Progenitor cell of endocrine pancreas (in vitro differentiated cells): Measurements from ENCODE around the gene SNTG2. TPM values are rescaled to one million over a fixed set of nuclear protein-coding genes. Genes with fewer than 3 reads are reported as not detected.
"Not testable (repeated sequence)": the region's sequence is repeated elsewhere in the genome, so short reads cannot be mapped to it uniquely, and the experiment has no call there.

Source experiments
- DNase-seq: peaks from one replicate; pipeline ENCODE4 v3.0.0; 2021; ENCODE audit warnings: low spot score; ENCODE audit not compliant: unreplicated experiment
- H3K27ac Mint-ChIP-seq: 2 replicates; pipeline ENCODE4 v1.8.0; 2021; ENCODE audit warnings: mild to moderate bottlenecking, moderate library complexity, mixed read lengths
- H3K27me3 Mint-ChIP-seq: 2 replicates; pipeline ENCODE4 v1.8.0; 2021; ENCODE audit warnings: mixed read lengths
- H3K36me3 Mint-ChIP-seq: 2 replicates; pipeline ENCODE4 v1.8.0; 2022; ENCODE audit warnings: mixed read lengths; ENCODE audit not compliant: insufficient read depth
- H3K4me1 Mint-ChIP-seq: 2 replicates; pipeline ENCODE4 v1.8.0; 2021; ENCODE audit warnings: low read depth, mixed read lengths
- H3K4me3 Mint-ChIP-seq: 2 replicates; pipeline ENCODE4 v1.8.0; 2021; ENCODE audit warnings: low read depth, mild to moderate bottlenecking, moderate library complexity, mixed read lengths
- H3K9me3 Mint-ChIP-seq: 2 replicates; pipeline ENCODE4 v1.8.0; 2021; ENCODE audit warnings: low read depth, mixed read lengths
- CTCF ChIP-seq: fragments of 200-600 bp; sonication (generic); IDR thresholded peaks from one replicate; pipeline ENCODE4 v1.5.0; 2021; ENCODE audit warnings: antibody characterized with exemption, mild to moderate bottlenecking; ENCODE audit not compliant: unreplicated experiment
- total RNA-seq: library from RNA; stranded (reverse); gene quantifications from 2 replicates; pipeline ENCODE4 v1.2.1, GENCODE V29; 2021

Gene SNTG2
- total RNA-seq, 1 donor from 2014 or later = 0.50 TPM

GRCh38 chr2:1227274-1227900, 276.7 kb downstream of the SNTG2 start:
- no peak for TF ChIP-seq CTCF
- no peak for DNase-seq
- no peaks in the 10 kb centered on the region for H3K36me3 Mint-ChIP-seq
- H3K4me1 Mint-ChIP-seq = peaks cover 3% of the 10 kb centered on the region
- H3K9me3 Mint-ChIP-seq = peaks cover 7% of the 10 kb centered on the region
- no peak overlapping the region for H3K27ac Mint-ChIP-seq
- H3K4me3 Mint-ChIP-seq = no peak overlapping the region
- peaks cover 3% of the 10 kb centered on the region for H3K27me3 Mint-ChIP-seq

- H3K4me1 Mint-ChIP-seq, H3K9me3 Mint-ChIP-seq, H3K36me3 Mint-ChIP-seq, DNase-seq, H3K27me3 Mint-ChIP-seq, H3K4me3 Mint-ChIP-seq, H3K27ac Mint-ChIP-seq: not testable (repeated sequence)
These were observed 278.9 kb downstream of the SNTG2 start for GRCh38 chr2:1229596-1229995.

- no peak overlapping the region for H3K27ac Mint-ChIP-seq
- H3K9me3 Mint-ChIP-seq = peaks cover 7% of the 10 kb centered on the region
- peaks cover 2% of the 10 kb centered on the region for H3K27me3 Mint-ChIP-seq
- no peaks in the 10 kb centered on the region for H3K4me1 Mint-ChIP-seq
- DNase-seq = no peak
- no peaks in the 10 kb centered on the region for H3K36me3 Mint-ChIP-seq
- TF ChIP-seq CTCF = no peak
- H3K4me3 Mint-ChIP-seq = no peak overlapping the region
These were observed 279.7 kb downstream of the SNTG2 start for GRCh38 chr2:1230155-1230893.

GRCh38 chr2:1231466-1232063, 280.9 kb downstream of the SNTG2 start:
- Mint-ChIP-seq H3K27ac (no peak overlapping the region), H3K36me3 (no peaks in the 10 kb centered on the region), H3K4me1 (no peaks in the 10 kb centered on the region), H3K9me3 (peaks cover 7% of the 10 kb centered on the region), H3K27me3 (peaks cover 2% of the 10 kb centered on the region), H3K4me3 (no peak overlapping the region)
- no peak for TF ChIP-seq CTCF
- no peak for DNase-seq

GRCh38 chr2:1233281-1233680, 282.6 kb downstream of the SNTG2 start:
- H3K4me1 Mint-ChIP-seq = no peaks in the 10 kb centered on the region
- TF ChIP-seq CTCF = no peak
- no peak overlapping the region for H3K27ac Mint-ChIP-seq
- no peak for DNase-seq
- H3K9me3 Mint-ChIP-seq = peaks cover 7% of the 10 kb centered on the region
- no peaks in the 10 kb centered on the region for H3K36me3 Mint-ChIP-seq
- H3K4me3 Mint-ChIP-seq = no peak overlapping the region
- H3K27me3 Mint-ChIP-seq = peaks cover 2% of the 10 kb centered on the region
